Measurements from ENCODE around the gene TMEM272.

DNA sequence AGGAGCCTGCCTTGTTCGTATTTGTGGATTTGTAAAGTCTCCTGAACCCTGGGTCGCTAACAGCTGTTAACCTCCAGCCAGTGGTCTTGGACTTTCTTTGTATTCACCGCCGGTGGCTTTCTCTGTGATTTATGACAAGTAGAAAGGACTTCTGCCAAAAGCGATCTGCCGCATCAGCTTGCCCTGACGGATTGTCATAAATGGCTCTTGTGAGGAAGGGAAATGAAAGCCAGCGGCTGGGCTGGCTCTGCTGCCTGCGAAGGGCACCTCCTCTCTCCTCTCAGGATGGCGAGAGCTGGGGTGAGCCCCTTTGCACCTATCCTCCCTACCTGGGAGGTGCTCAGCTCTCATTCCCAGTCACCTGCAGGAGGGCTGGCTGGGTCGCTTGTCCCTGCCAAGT is 66.6 kb downstream of the TMEM272 start:
- no peak for TF ChIP-seq EZH2phosphoT487 (IDR thresholded peaks at IDR 0.05; ENCODE audit: insufficient read depth, low read depth)
- TF ChIP-seq EZH2 (IDR thresholded peaks at IDR 0.05; ENCODE audit: insufficient read depth, poor library complexity, severe bottlenecking) = no peak
